GM21447 (cell line): ENCODE results near the gene FAM161B.
"Not testable (repeated sequence)": the region's sequence is repeated elsewhere in the genome, so short reads cannot be mapped to it uniquely, and the experiment has no call there.

Experiments
- ATAC-seq: cut with Tn5 transposase; IDR thresholded peaks from one replicate; pipeline ENCODE4 v1.9.1; 2021; ENCODE audit not compliant: unreplicated experiment

FAM161B gene

DNA sequence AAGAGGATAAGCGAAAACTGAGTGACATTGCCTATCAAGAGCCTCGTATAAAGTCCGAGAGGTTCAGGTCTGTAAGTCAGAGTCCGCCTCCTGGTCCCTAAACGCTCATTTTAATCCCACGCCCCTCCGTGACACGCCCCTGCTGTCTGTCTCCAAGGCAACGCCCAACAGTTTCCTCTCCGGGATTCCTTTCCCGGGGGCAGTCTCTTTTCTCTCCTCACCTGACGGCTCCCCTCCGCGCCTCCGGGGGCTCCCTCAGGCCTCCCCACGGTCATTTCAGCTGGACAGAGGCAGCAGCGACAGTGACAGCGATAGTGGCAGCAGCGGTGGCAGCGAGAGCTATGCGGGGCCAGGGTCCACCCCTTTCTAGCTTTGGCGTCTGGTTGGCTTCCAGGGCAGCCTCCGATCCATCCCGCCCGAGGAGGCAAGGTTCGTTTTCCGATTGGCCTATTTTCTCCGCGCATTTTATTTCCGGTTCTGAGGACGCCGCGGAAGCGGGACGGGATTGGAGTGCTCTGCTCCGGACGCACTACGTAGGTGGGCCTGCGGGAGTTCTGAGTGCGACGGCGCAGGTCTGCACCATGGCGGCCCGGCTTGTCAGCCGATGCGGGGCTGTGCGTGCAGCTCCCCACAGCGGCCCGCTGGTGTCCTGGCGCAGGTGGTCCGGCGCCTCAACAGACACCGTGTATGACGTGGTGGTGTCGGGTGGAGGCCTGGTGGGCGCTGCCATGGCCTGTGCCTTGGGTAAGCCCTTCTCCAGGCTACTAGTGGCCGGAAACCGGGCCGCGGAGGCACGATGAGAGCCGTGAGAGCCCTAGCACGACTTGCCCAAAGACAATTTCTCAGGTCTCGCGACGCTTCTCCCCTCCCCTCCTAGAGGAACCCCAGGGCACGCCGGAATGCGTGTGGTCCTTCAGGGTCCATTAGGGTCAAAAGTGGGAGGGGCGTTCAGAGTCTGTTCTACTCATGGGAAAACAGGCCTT is at the start of gene FAM161B, which contains the start of gene COQ6:
TSS of gene FAM161B (minus strand) at position 343 of the 983 bp plus-strand sequence. CDS start at position 275, 68 bp downstream.
TSS of gene COQ6 (plus strand) at position 551 of the 983 bp plus-strand sequence. CDS start at position 582, 31 bp downstream.
- ATAC-seq = peak; percentile 85

GRCh38 chr14:73998726-73999125 is 48.8 kb upstream of the FAM161B start:
- no peak for ATAC-seq

- no peak for ATAC-seq
These were observed 48.1 kb upstream of the FAM161B start for GRCh38 chr14:73997944-73998447.

DNA sequence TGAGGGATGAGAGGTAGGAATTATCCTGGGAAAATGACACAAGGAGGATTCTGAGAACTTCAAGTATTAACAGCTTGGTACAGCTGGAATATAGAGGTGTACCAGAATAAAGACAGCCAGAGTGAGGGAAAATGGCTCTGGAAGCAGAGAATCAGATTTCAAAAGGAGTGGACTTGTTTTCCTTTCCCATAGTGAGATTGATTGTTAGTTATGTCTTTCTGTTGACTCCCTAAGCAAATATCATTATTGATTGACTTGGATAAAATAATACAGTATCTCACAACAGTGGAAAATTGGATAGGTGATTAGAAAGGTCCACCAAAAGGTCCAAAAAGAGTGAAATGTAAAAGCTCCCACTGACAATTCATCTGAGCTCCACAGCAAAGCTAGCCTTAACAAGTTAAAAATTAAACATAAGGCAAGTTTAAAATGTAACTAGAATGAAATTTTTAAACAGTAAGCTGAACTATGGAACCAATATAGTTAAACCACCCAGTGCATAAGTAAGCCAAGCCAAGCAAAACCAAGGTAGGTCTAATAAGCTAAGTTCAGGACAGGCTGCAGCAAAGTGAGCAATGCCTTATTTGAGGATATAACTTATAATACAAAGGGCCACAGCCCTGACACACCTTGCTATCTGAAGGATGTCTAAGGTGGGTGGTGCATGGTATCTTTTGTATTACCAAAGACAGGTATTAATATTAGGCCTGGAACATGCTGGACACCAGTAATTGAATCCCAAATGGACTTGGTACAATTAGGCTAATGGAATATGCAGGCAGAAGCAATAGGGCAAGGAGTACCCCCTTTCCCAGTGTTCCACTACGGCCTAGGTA is 47.4 kb upstream of the FAM161B start:
- no peak for ATAC-seq

- no peak for ATAC-seq
These were observed 46.8 kb upstream of the FAM161B start for GRCh38 chr14:73996731-73997107.

- no peak for ATAC-seq
These were observed 46.1 kb upstream of the FAM161B start for GRCh38 chr14:73995977-73996378.

GRCh38 chr14:73994926-73995325 is 45.0 kb upstream of the FAM161B start:
- not testable (repeated sequence) for ATAC-seq

GRCh38 chr14:73991092-73991491 is 41.2 kb upstream of the FAM161B start:
- no peak for ATAC-seq

- not testable (repeated sequence) for ATAC-seq
These were observed 38.8 kb upstream of the FAM161B start for GRCh38 chr14:73988656-73989055.

DNA sequence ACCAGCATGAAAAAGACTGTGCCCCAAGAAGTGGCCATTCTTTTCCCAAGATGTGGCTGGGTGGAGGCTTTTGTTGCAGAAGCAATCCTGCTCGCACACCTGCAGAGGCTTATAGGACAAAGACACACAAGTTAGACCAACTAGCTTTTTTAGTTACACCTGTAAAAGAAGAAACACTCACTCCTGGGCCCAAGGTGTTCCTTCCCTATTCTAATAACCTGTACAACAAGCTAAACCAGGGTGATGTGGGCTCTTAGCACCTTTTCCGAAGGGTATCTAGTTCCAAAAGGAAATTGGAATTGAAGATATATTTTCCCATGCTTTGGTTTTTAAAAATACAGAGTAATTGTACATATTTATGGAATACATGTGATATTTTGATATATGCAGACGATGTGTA is 38.2 kb upstream of the FAM161B start:
- ATAC-seq = no peak

DNA sequence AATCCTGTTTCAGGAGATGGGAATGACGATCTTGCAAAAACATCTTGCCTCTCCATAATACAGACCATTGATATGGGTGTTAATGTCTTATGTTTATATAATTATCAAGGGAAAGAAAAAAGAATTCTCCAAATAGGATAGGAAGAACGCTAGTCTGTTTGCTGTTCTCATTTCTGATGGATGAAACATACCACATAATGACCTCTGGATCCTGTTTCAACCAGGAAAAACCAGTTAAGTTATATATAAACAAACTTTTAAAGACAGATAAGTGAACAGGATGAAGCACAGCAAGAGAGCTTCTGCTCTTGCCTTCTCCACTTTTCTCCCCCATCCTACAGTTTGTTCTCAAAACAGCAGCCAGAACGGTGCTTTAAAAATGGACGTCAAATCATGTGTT is 28.0 kb upstream of the FAM161B start:
- no peak for ATAC-seq

- no peak for ATAC-seq
These were observed 26.2 kb upstream of the FAM161B start for GRCh38 chr14:73976125-73976524.

DNA sequence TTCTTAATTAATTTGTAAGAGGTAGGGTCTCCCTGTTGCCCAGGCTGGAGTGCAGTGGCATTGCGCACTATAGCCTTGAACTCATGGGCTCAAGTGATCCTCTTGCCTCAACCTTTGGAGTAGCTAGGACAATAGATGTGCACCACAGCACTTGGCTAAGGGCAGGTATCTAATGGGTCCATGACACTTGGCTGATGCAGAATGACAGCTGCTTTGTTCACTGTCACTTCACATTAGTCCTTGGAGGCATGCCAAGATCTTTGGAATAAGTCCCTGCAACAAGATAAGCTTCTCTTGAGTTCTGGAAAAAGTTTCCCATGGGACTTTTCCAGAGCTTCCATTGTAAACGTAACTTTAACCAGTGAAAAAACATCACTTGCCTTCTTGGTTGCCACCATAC is 23.6 kb upstream of the FAM161B start:
- no peak for ATAC-seq

DNA sequence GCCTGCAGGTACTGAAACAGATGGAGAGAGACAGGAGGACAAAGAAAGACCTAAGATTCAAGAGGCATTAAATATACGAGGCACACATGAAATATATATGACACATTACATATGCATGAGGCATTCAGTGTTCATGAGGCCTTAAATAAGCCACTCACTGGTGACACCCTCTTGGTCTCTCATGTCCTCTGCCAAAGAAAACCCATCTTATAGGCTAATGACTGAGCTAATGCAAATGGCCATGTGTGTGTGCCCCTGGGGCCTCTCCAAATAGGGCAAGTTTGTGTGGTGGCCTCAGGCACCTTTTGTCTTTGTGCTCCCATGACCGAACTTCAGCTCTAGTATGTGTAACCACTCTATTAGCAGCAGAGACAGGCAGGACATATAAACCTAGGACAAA is 19.0 kb upstream of the FAM161B start:
- no peak for ATAC-seq

- ATAC-seq = no peak
These were observed 15.3 kb upstream of the FAM161B start for GRCh38 chr14:73965216-73965615.

GRCh38 chr14:73961192-73961591 is 11.3 kb upstream of the FAM161B start:
- no peak for ATAC-seq

GRCh38 chr14:73958591-73958990 is 8.7 kb upstream of the FAM161B start:
- no peak for ATAC-seq

GRCh38 chr14:73955674-73956073 is 5.8 kb upstream of the FAM161B start:
- ATAC-seq = no peak

- ATAC-seq = no peak
These were observed 3.8 kb upstream of the FAM161B start for GRCh38 chr14:73953731-73954130.

GRCh38 chr14:73945159-73945670 is 4.7 kb downstream of the FAM161B start:
- ATAC-seq = no peak
